ENCODE measurements around the gene HPN. TPM values are rescaled to one million over a fixed set of nuclear protein-coding genes. Genes with fewer than 3 reads are reported as not detected.

Gene HPN
- polyA plus RNA-seq, 2 donors, result 0.04 to 0.16 TPM

DNA sequence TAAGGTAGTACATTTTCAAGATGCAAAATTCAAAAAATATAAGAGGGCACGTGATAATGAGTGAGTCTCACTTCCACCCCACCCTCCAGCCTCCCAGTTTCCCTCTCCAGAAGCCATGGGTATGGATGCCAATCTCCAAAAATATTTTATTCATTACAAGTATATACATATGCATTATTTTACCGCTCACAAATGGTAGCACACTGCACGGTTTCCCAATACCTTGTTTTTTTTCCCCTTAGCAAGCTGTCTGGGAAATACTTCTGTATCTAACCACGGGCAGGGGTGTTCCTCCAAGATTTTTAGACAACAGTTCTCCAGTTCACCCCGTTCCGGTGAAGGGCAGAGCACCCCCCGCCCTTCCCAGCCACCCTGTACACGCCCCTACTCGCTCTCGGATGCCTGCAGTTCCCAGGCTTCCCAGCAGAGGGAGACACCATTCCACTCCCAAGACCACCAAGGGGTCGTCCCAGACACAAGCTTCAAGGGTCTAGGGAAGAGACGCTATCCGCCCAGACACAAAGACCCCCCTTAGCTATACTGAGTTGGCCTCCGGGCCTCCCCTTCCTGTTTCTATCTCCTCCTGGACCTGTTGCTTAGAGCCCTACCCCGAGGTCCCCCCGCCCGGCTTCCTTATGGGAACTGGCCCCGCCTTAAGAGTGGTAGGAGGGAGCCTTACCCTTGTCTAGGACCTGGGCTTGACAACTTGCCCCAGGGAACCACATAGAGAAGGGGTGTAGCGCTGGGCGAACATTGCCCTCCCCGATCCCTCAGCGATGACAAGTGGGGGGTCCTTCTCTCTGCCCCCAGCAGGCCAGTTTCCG lies 73.0 kb downstream of the HPN start:
- Histone ChIP-seq H3K27me3 (ENCODE audit: control insufficient read depth in 1 of 2, insufficient read depth in 2 of 2, low read length in 2 of 2) (no peaks in the 10 kb centered on the region), H3K4me3 (ENCODE audit: low read depth in 1 of 2, low read length in 2 of 2) (peak overlapping the region; percentile 66 to 74), H3K36me3 (ENCODE audit: control insufficient read depth in 2 of 2, insufficient read depth in 2 of 2, low read length in 1 of 2) (peaks cover 0 to 2% of the 10 kb centered on the region in 2 donors), H3K9me3 (ENCODE audit: control insufficient read depth in 2 of 2, insufficient read depth in 1 of 2, low read depth in 1 of 2, low read length in 1 of 2) (no peaks in the 10 kb centered on the region), H3K27ac (ENCODE audit: low read depth in 2 of 2, low read length in 1 of 2) (peak overlapping the region; percentile 96 to 97), H3K4me1 (ENCODE audit: control insufficient read depth in 2 of 2, insufficient read depth in 2 of 2, low read length in 1 of 2) (peaks cover 3 to 24% of the 10 kb centered on the region in 2 donors)
- 4 to 8% methylated on average over 23 of the region's 23 CpGs for WGBS, 2 donors

GRCh38 chr19:35115177-35115951 lies 73.8 kb downstream of the HPN start, which contains the start of gene FXYD3:
TSS of gene FXYD3 (plus strand) at chr19:35115823. CDS start at chr19:35119377, 3,554 bp downstream.
- Histone ChIP-seq H3K9me3 (ENCODE audit: control insufficient read depth in 2 of 2, insufficient read depth in 1 of 2, low read depth in 1 of 2, low read length in 1 of 2) (no peaks in the 10 kb centered on the region), H3K4me1 (ENCODE audit: control insufficient read depth in 2 of 2, insufficient read depth in 2 of 2, low read length in 1 of 2) (peaks cover 3 to 22% of the 10 kb centered on the region in 2 donors)
- WGBS, 2 donors, result 36 to 41% methylated on average over 13 to 14 of the region's 14 CpGs

More at GRCh38 chr19:35115177-35115951, 73.8 kb downstream of the HPN start, which contains the start of gene FXYD3:
- no peaks in the 10 kb centered on the region for H3K27me3 ChIP-seq (ENCODE audit: control insufficient read depth in 1 of 2, insufficient read depth in 2 of 2, low read length in 2 of 2)
- peak within 1 kb of the TSS; percentile 96 to 97 for H3K27ac ChIP-seq (ENCODE audit: low read depth in 2 of 2, low read length in 1 of 2)
- peak within 1 kb of the TSS; percentile 66 to 74 for H3K4me3 ChIP-seq (ENCODE audit: low read depth in 1 of 2, low read length in 2 of 2)
- H3K36me3 ChIP-seq (ENCODE audit: control insufficient read depth in 2 of 2, insufficient read depth in 2 of 2, low read length in 1 of 2), result peaks cover 0 to 2% of the 10 kb centered on the region in 2 donors

Other genes with a start within 250 kb of the HPN start
- 1 to 10 TPM in 1 of 2 donors, under 1 TPM in 1; 0.80 to 1.3 TPM for gene ZNF30, start 114.8 kb upstream of the HPN start, polyA plus RNA-seq
- under 1 TPM; 0.41 to 0.65 TPM for gene ZNF792, start 77.5 kb upstream of the HPN start, polyA plus RNA-seq
- 10 to 100 TPM; 11.7 to 14.0 TPM for gene GRAMD1A, start 41.4 kb upstream of the HPN start, polyA plus RNA-seq
- 1 to 10 TPM in 1 of 2 donors, under 1 TPM in 1; 0.73 to 1.1 TPM for gene SCN1B, start 11.3 kb upstream of the HPN start, polyA plus RNA-seq
- gene FXYD3, start 74.1 kb downstream of the HPN start, polyA plus RNA-seq, result 100 to 1,000 TPM; 630 to 697 TPM
- 1 to 10 TPM; 6.5 to 10.0 TPM for gene LGI4, start 93.3 kb downstream of the HPN start, polyA plus RNA-seq
- gene FXYD1, start 97.1 kb downstream of the HPN start, polyA plus RNA-seq, result 10 to 100 TPM; 13.2 to 21.4 TPM
- under 1 TPM; 0.09 to 0.14 TPM for gene FXYD7, start 101.5 kb downstream of the HPN start, polyA plus RNA-seq
- 10 to 100 TPM; 33.5 to 94.9 TPM for gene FXYD5, start 113.0 kb downstream of the HPN start, polyA plus RNA-seq
- gene FAM187B, start 187.0 kb downstream of the HPN start, polyA plus RNA-seq, result under 1 TPM in 1 of 2 donors, not detected in 1; 0.08 TPM
- gene LSR, start 207.3 kb downstream of the HPN start, polyA plus RNA-seq, result 10 to 100 TPM; 39.0 to 63.5 TPM
- gene USF2, start 227.2 kb downstream of the HPN start, polyA plus RNA-seq, result 10 to 100 TPM; 74.7 to 97.6 TPM
- under 1 TPM in 1 of 2 donors, not detected in 1; 0.08 TPM for gene HAMP, start 240.8 kb downstream of the HPN start, polyA plus RNA-seq

Measured in esophagus (tissue), 2 donors.